Fibroblast of upper back skin (primary cell): ENCODE data around the gene PSMD6.

Experiments used
- DNase-seq: peaks from one replicate; pipeline ENCODE4 v3.0.0-alpha.2; 2013

Gene PSMD6

GRCh38 chr3:64023187-64023860 is at the start of gene PSMD6:
Gene PSMD6 (minus strand): TSS chr3:64023494. CDS start chr3:64023419, 75 bp downstream.
- DNase-seq, result peak; percentile 78

GRCh38 chr3:64072126-64072525 is 48.8 kb upstream of the PSMD6 start:
- DNase-seq, result no peak

- no peak for DNase-seq
Observed at GRCh38 chr3:64070704-64071103, 47.4 kb upstream of the PSMD6 start.

GRCh38 chr3:64067506-64068346 is 44.4 kb upstream of the PSMD6 start:
- no peak for DNase-seq

- DNase-seq, result no peak
Observed at GRCh38 chr3:64064804-64065203, 41.5 kb upstream of the PSMD6 start.

- DNase-seq, result no peak
Observed at GRCh38 chr3:64063983-64064438, 40.7 kb upstream of the PSMD6 start.

GRCh38 chr3:64063207-64063982 is 40.1 kb upstream of the PSMD6 start:
- DNase-seq, result peak; percentile 26

GRCh38 chr3:64061628-64062027 is 38.3 kb upstream of the PSMD6 start:
- no peak for DNase-seq

- DNase-seq, result peak; percentile 38
Observed at GRCh38 chr3:64059484-64060175, 36.3 kb upstream of the PSMD6 start.

- DNase-seq, result no peak
Observed at GRCh38 chr3:64058566-64058965, 35.3 kb upstream of the PSMD6 start.

GRCh38 chr3:64057231-64057630 is 33.9 kb upstream of the PSMD6 start:
- no peak for DNase-seq

GRCh38 chr3:64056606-64057180 is 33.4 kb upstream of the PSMD6 start:
- DNase-seq, result peak; percentile 90

- DNase-seq, result no peak
Observed at GRCh38 chr3:64055076-64055475, 31.8 kb upstream of the PSMD6 start.

GRCh38 chr3:64054488-64054887 is 31.2 kb upstream of the PSMD6 start:
- DNase-seq, result no peak

GRCh38 chr3:64053581-64053980 is 30.3 kb upstream of the PSMD6 start:
- no peak for DNase-seq

GRCh38 chr3:64053117-64053516 is 29.8 kb upstream of the PSMD6 start:
- no peak for DNase-seq

GRCh38 chr3:64049832-64050231 is 26.5 kb upstream of the PSMD6 start:
- no peak for DNase-seq

GRCh38 chr3:64049136-64049535 is 25.8 kb upstream of the PSMD6 start:
- peak; percentile 65 for DNase-seq

GRCh38 chr3:64048631-64049061 is 25.4 kb upstream of the PSMD6 start:
- no peak for DNase-seq

- no peak for DNase-seq
Observed at GRCh38 chr3:64047787-64048186, 24.5 kb upstream of the PSMD6 start.

- no peak for DNase-seq
Observed at GRCh38 chr3:64046996-64047594, 23.8 kb upstream of the PSMD6 start.

GRCh38 chr3:64046592-64046991 is 23.3 kb upstream of the PSMD6 start:
- DNase-seq, result no peak
